Measurements from ENCODE around the gene COBLL1. TPM values are rescaled to one million over a fixed set of nuclear protein-coding genes. Genes with fewer than 3 reads are reported as not detected.
"Not testable (repeated sequence)": the region's sequence is repeated elsewhere in the genome, so short reads cannot be mapped to it uniquely, and the experiment has no call there.

The COBLL1 gene
- total RNA-seq, 1 experiment from 2014 or later: 4.6 TPM

GRCh38 chr2:164778723-164779122 lies 62.9 kb downstream of the COBLL1 start:
- DNase-seq (ENCODE audit: low read depth, low spot score): no peak
- in situ Hi-C loops (cut with HindIII; ENCODE audit: low pct_unique_long_range_greater_than_20kb, low sequenced_read_pairs): no loop called here

- in situ Hi-C loops (cut with HindIII; ENCODE audit: low pct_unique_long_range_greater_than_20kb, low sequenced_read_pairs): no loop called here
- DNase-seq (ENCODE audit: low read depth, low spot score): no peak
Measured at GRCh38 chr2:164777847-164778461, 63.7 kb downstream of the COBLL1 start.

GRCh38 chr2:164773635-164774034 lies 68.0 kb downstream of the COBLL1 start:
- in situ Hi-C loops (cut with HindIII; ENCODE audit: low pct_unique_long_range_greater_than_20kb, low sequenced_read_pairs): no loop called here
- no peak for DNase-seq (ENCODE audit: low read depth, low spot score)

- DNase-seq (ENCODE audit: low read depth, low spot score): no peak
Measured at GRCh38 chr2:164773091-164773490, 68.5 kb downstream of the COBLL1 start.

GRCh38 chr2:164771897-164772296 lies 69.7 kb downstream of the COBLL1 start:
- in situ Hi-C loops (cut with HindIII; ENCODE audit: low pct_unique_long_range_greater_than_20kb, low sequenced_read_pairs): no loop called here
- peak; percentile 38 for DNase-seq (ENCODE audit: low read depth, low spot score)

More at GRCh38 chr2:164773091-164773490, 68.5 kb downstream of the COBLL1 start:
- in situ Hi-C loops (cut with HindIII; ENCODE audit: low pct_unique_long_range_greater_than_20kb, low sequenced_read_pairs): no loop called here

- DNase-seq (ENCODE audit: low read depth, low spot score): no peak
- in situ Hi-C loops (cut with HindIII; ENCODE audit: low pct_unique_long_range_greater_than_20kb, low sequenced_read_pairs): no loop called here
Measured at GRCh38 chr2:164770421-164770916, 71.2 kb downstream of the COBLL1 start.

- DNase-seq (ENCODE audit: low read depth, low spot score): no peak
- in situ Hi-C loops (cut with HindIII; ENCODE audit: low pct_unique_long_range_greater_than_20kb, low sequenced_read_pairs): no loop called here
Measured at GRCh38 chr2:164766954-164767320, 74.7 kb downstream of the COBLL1 start.

- in situ Hi-C loops (cut with HindIII; ENCODE audit: low pct_unique_long_range_greater_than_20kb, low sequenced_read_pairs): no loop called here
- no peak for DNase-seq (ENCODE audit: low read depth, low spot score)
Measured at GRCh38 chr2:164766216-164766953, 75.2 kb downstream of the COBLL1 start.

GRCh38 chr2:164764996-164765395 lies 76.6 kb downstream of the COBLL1 start:
- no peak for DNase-seq (ENCODE audit: low read depth, low spot score)
- in situ Hi-C loops (cut with HindIII; ENCODE audit: low pct_unique_long_range_greater_than_20kb, low sequenced_read_pairs): no loop called here

GRCh38 chr2:164764474-164764873 lies 77.1 kb downstream of the COBLL1 start:
- no peak for DNase-seq (ENCODE audit: low read depth, low spot score)
- in situ Hi-C loops (cut with HindIII; ENCODE audit: low pct_unique_long_range_greater_than_20kb, low sequenced_read_pairs): no loop called here

- DNase-seq (ENCODE audit: low read depth, low spot score): no peak
- in situ Hi-C loops (cut with HindIII; ENCODE audit: low pct_unique_long_range_greater_than_20kb, low sequenced_read_pairs): no loop called here
Measured at GRCh38 chr2:164763431-164763830, 78.2 kb downstream of the COBLL1 start.

- no peak for DNase-seq (ENCODE audit: low read depth, low spot score)
- in situ Hi-C loops (cut with HindIII; ENCODE audit: low pct_unique_long_range_greater_than_20kb, low sequenced_read_pairs): no loop called here
Measured at GRCh38 chr2:164761737-164762460, 79.7 kb downstream of the COBLL1 start.

GRCh38 chr2:164761201-164761600 lies 80.4 kb downstream of the COBLL1 start:
- DNase-seq (ENCODE audit: low read depth, low spot score); in situ Hi-C loops (cut with HindIII; ENCODE audit: low pct_unique_long_range_greater_than_20kb, low sequenced_read_pairs): not testable (repeated sequence)

- DNase-seq (ENCODE audit: low read depth, low spot score): no peak
- in situ Hi-C loops (cut with HindIII; ENCODE audit: low pct_unique_long_range_greater_than_20kb, low sequenced_read_pairs): no loop called here
Measured at GRCh38 chr2:164760179-164760578, 81.4 kb downstream of the COBLL1 start.

- in situ Hi-C loops (cut with HindIII; ENCODE audit: low pct_unique_long_range_greater_than_20kb, low sequenced_read_pairs): no loop called here
- DNase-seq (ENCODE audit: low read depth, low spot score): no peak
Measured at GRCh38 chr2:164757934-164758695, 83.5 kb downstream of the COBLL1 start.

GRCh38 chr2:164756773-164757172 lies 84.8 kb downstream of the COBLL1 start:
- in situ Hi-C loops (cut with HindIII; ENCODE audit: low pct_unique_long_range_greater_than_20kb, low sequenced_read_pairs): no loop called here

GRCh38 chr2:164755952-164756351 lies 85.7 kb downstream of the COBLL1 start:
- in situ Hi-C loops (cut with HindIII; ENCODE audit: low pct_unique_long_range_greater_than_20kb, low sequenced_read_pairs): no loop called here
- no peak for DNase-seq (ENCODE audit: low read depth, low spot score)

More at GRCh38 chr2:164756773-164757172, 84.8 kb downstream of the COBLL1 start:
- no peak for DNase-seq (ENCODE audit: low read depth, low spot score)

Data from SK-MEL-5 (cell line).